T-helper 2 cell treated with Interferon-gamma antibody and Interleukin-4, amounts not matched to agents 5 μg/mL and 100 μg/mL, for 36 hours (primary cell): ENCODE data around the gene PDZK1.
"Not testable (repeated sequence)": the region's sequence is repeated elsewhere in the genome, so short reads cannot be mapped to it uniquely, and the experiment has no call there.

Experiments
- DNase-seq: peaks from one replicate; pipeline ENCODE4 v3.0.0; 2021; ENCODE audit warnings: low spot score
- H3K27ac Mint-ChIP-seq: one replicate; pipeline ENCODE4 v1.8.0; 2021; ENCODE audit warnings: mild to moderate bottlenecking, mixed read lengths
- H3K27me3 Mint-ChIP-seq: one replicate; pipeline ENCODE4 v1.8.0; 2021; ENCODE audit warnings: low read depth, mixed read lengths
- H3K36me3 Mint-ChIP-seq: one replicate; pipeline ENCODE4 v1.8.0; 2021; ENCODE audit warnings: low read depth, mixed read lengths
- H3K4me1 Mint-ChIP-seq: one replicate; pipeline ENCODE4 v1.8.0; 2021; ENCODE audit warnings: low read depth, mixed read lengths
- H3K4me3 Mint-ChIP-seq: one replicate; pipeline ENCODE4 v1.8.0; 2022; ENCODE audit warnings: mild to moderate bottlenecking, moderate library complexity, mixed read lengths
- H3K9me3 Mint-ChIP-seq: one replicate; pipeline ENCODE4 v1.8.0; 2021; ENCODE audit warnings: mixed read lengths

Gene PDZK1

GRCh38 chr1:145656245-145656943 is 50.8 kb downstream of the PDZK1 start:
- not testable (repeated sequence) for H3K4me1 Mint-ChIP-seq, H3K4me3 Mint-ChIP-seq, H3K27ac Mint-ChIP-seq, DNase-seq, H3K27me3 Mint-ChIP-seq, H3K9me3 Mint-ChIP-seq
- peaks cover 15% of the 10 kb centered on the region for H3K36me3 Mint-ChIP-seq

- not testable (repeated sequence) for H3K27ac Mint-ChIP-seq, H3K36me3 Mint-ChIP-seq, H3K9me3 Mint-ChIP-seq, H3K27me3 Mint-ChIP-seq, H3K4me1 Mint-ChIP-seq, H3K4me3 Mint-ChIP-seq, DNase-seq
These were observed 63.2 kb downstream of the PDZK1 start for GRCh38 chr1:145643990-145644389.

DNA sequence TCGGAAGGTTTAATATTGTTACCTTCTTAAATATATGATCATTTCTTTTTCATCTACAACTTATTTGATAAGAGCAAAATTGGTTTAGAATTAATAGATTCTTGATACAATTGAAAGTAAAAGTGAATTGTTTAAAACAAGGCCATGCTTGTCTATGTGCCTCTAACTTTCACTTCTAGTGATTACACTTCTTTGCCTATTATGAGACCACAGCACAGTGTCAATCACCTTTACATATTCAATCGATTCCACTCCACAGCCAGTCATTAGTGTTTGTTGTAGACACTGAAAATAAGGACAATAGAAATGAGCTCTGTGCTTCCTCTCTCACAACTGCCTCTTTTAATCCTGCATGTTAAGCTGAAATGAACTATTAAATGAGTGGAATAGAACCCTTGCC is 65.3 kb downstream of the PDZK1 start:
- H3K4me1 Mint-ChIP-seq, DNase-seq, H3K27me3 Mint-ChIP-seq, H3K9me3 Mint-ChIP-seq, H3K4me3 Mint-ChIP-seq, H3K36me3 Mint-ChIP-seq, H3K27ac Mint-ChIP-seq: not testable (repeated sequence)

- not testable (repeated sequence) for H3K27me3 Mint-ChIP-seq, H3K4me1 Mint-ChIP-seq, H3K9me3 Mint-ChIP-seq, H3K36me3 Mint-ChIP-seq, DNase-seq, H3K27ac Mint-ChIP-seq, H3K4me3 Mint-ChIP-seq
These were observed 70.9 kb downstream of the PDZK1 start for GRCh38 chr1:145636237-145636636.

DNA sequence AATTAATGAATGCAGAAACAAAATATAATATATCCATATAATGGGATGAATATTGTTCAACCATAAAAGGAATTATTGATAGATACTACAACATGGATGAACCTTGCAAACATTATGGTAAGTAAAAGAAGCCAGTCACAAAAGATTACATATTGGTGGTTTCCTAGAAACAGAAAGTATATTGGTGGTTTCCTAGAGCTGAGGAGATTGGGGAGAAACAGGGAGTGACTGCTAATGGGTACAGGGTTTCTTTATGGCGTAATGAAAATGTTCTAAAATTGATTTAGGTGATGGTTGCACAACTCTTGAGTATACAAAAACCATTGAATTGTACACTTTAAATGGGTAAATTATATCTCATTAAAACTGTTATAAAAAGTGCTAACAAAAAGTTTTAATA is 85.0 kb downstream of the PDZK1 start:
- not testable (repeated sequence) for DNase-seq, H3K27ac Mint-ChIP-seq, H3K4me1 Mint-ChIP-seq, H3K4me3 Mint-ChIP-seq, H3K27me3 Mint-ChIP-seq, H3K9me3 Mint-ChIP-seq, H3K36me3 Mint-ChIP-seq
